Activated naive CD4-positive, alpha-beta T cell treated with anti-CD3 and anti-CD28 coated beads, Interleukin-2, amount 50 U/mL, for 24 hours (primary cell): ENCODE results near the gene TEX19.

Experiments
- H3K27ac Mint-ChIP-seq: one replicate; pipeline ENCODE4 v1.8.0; 2021; ENCODE audit warnings: mild to moderate bottlenecking, mixed read lengths
- H3K27me3 Mint-ChIP-seq: one replicate; pipeline ENCODE4 v1.8.0; 2021; ENCODE audit warnings: mixed read lengths
- H3K36me3 Mint-ChIP-seq: one replicate; pipeline ENCODE4 v1.8.0; 2021; ENCODE audit warnings: mixed read lengths
- H3K4me1 Mint-ChIP-seq: one replicate; pipeline ENCODE4 v1.8.0; 2021; ENCODE audit warnings: mixed read lengths
- H3K4me3 Mint-ChIP-seq: one replicate; pipeline ENCODE4 v1.8.0; 2021; ENCODE audit warnings: mild to moderate bottlenecking, mixed read lengths
- H3K9me3 Mint-ChIP-seq: one replicate; pipeline ENCODE4 v1.8.0; 2021; ENCODE audit warnings: mixed read lengths

TEX19 gene

GRCh38 chr17:82328994-82329507 lies 30.0 kb upstream of the TEX19 start:
- Mint-ChIP-seq H3K27me3 (no peaks in the 10 kb centered on the region), H3K27ac (no peak overlapping the region), H3K4me1 (peaks cover 17% of the 10 kb centered on the region), H3K9me3 (no peaks in the 10 kb centered on the region), H3K4me3 (no peak overlapping the region), H3K36me3 (no peaks in the 10 kb centered on the region)

GRCh38 chr17:82329683-82330321 lies 29.2 kb upstream of the TEX19 start:
- Mint-ChIP-seq H3K27me3 (no peaks in the 10 kb centered on the region), H3K27ac (no peak overlapping the region), H3K4me3 (no peak overlapping the region), H3K9me3 (no peaks in the 10 kb centered on the region), H3K4me1 (peaks cover 18% of the 10 kb centered on the region), H3K36me3 (no peaks in the 10 kb centered on the region)

GRCh38 chr17:82330322-82331239 lies 28.5 kb upstream of the TEX19 start:
- Mint-ChIP-seq H3K27ac (no peak overlapping the region), H3K9me3 (no peaks in the 10 kb centered on the region), H3K4me3 (no peak overlapping the region), H3K27me3 (no peaks in the 10 kb centered on the region), H3K36me3 (no peaks in the 10 kb centered on the region), H3K4me1 (peaks cover 22% of the 10 kb centered on the region)

GRCh38 chr17:82331345-82331939 lies 27.6 kb upstream of the TEX19 start:
- H3K36me3 Mint-ChIP-seq = no peaks in the 10 kb centered on the region
- no peak overlapping the region for H3K4me3 Mint-ChIP-seq
- peaks cover 25% of the 10 kb centered on the region for H3K4me1 Mint-ChIP-seq
- H3K9me3 Mint-ChIP-seq = no peaks in the 10 kb centered on the region
- H3K27me3 Mint-ChIP-seq = no peaks in the 10 kb centered on the region
- H3K27ac Mint-ChIP-seq = no peak overlapping the region

- Mint-ChIP-seq H3K36me3 (no peaks in the 10 kb centered on the region), H3K4me1 (peaks cover 25% of the 10 kb centered on the region), H3K27ac (no peak overlapping the region), H3K27me3 (no peaks in the 10 kb centered on the region), H3K9me3 (no peaks in the 10 kb centered on the region), H3K4me3 (peak overlapping the region; percentile 74)
Measured at GRCh38 chr17:82332669-82333278, 26.3 kb upstream of the TEX19 start.

- no peaks in the 10 kb centered on the region for H3K9me3 Mint-ChIP-seq
- H3K36me3 Mint-ChIP-seq = no peaks in the 10 kb centered on the region
- H3K27me3 Mint-ChIP-seq = no peaks in the 10 kb centered on the region
- H3K27ac Mint-ChIP-seq = no peak within 1 kb of the TSS
- H3K4me3 Mint-ChIP-seq = peak within 1 kb of the TSS; percentile 94
- H3K4me1 Mint-ChIP-seq = peaks cover 25% of the 10 kb centered on the region
Measured at GRCh38 chr17:82333279-82334171, 25.5 kb upstream of the TEX19 start, which contains the start of gene SECTM1. SECTM1 (minus strand) TSS chr17:82333766; CDS start chr17:82327240, 6,526 bp downstream.

GRCh38 chr17:82334204-82334621 lies 24.8 kb upstream of the TEX19 start:
- H3K9me3 Mint-ChIP-seq = no peaks in the 10 kb centered on the region
- peaks cover 25% of the 10 kb centered on the region for H3K4me1 Mint-ChIP-seq
- H3K36me3 Mint-ChIP-seq = no peaks in the 10 kb centered on the region
- peak overlapping the region; percentile 94 for H3K4me3 Mint-ChIP-seq
- no peak overlapping the region for H3K27ac Mint-ChIP-seq
- H3K27me3 Mint-ChIP-seq = no peaks in the 10 kb centered on the region

GRCh38 chr17:82334622-82335394 lies 24.2 kb upstream of the TEX19 start:
- peaks cover 25% of the 10 kb centered on the region for H3K4me1 Mint-ChIP-seq
- H3K4me3 Mint-ChIP-seq = peak overlapping the region; percentile 94
- H3K9me3 Mint-ChIP-seq = no peaks in the 10 kb centered on the region
- no peaks in the 10 kb centered on the region for H3K36me3 Mint-ChIP-seq
- peak overlapping the region; percentile 88 for H3K27ac Mint-ChIP-seq
- no peaks in the 10 kb centered on the region for H3K27me3 Mint-ChIP-seq

- Mint-ChIP-seq H3K4me3 (no peak overlapping the region), H3K27ac (peak overlapping the region; percentile 17), H3K36me3 (no peaks in the 10 kb centered on the region), H3K4me1 (peaks cover 23% of the 10 kb centered on the region), H3K27me3 (no peaks in the 10 kb centered on the region), H3K9me3 (no peaks in the 10 kb centered on the region)
Measured at GRCh38 chr17:82338858-82339633, 20.0 kb upstream of the TEX19 start.

GRCh38 chr17:82339634-82340580 lies 19.1 kb upstream of the TEX19 start:
- Mint-ChIP-seq H3K27me3 (no peaks in the 10 kb centered on the region), H3K4me1 (peaks cover 17% of the 10 kb centered on the region), H3K27ac (peak overlapping the region; percentile 17), H3K9me3 (no peaks in the 10 kb centered on the region), H3K4me3 (no peak overlapping the region), H3K36me3 (no peaks in the 10 kb centered on the region)

GRCh38 chr17:82342361-82343079 lies 16.5 kb upstream of the TEX19 start:
- H3K27ac Mint-ChIP-seq = no peak overlapping the region
- no peak overlapping the region for H3K4me3 Mint-ChIP-seq
- no peaks in the 10 kb centered on the region for H3K27me3 Mint-ChIP-seq
- H3K4me1 Mint-ChIP-seq = peaks cover 13% of the 10 kb centered on the region
- H3K36me3 Mint-ChIP-seq = no peaks in the 10 kb centered on the region
- no peaks in the 10 kb centered on the region for H3K9me3 Mint-ChIP-seq

GRCh38 chr17:82343560-82343959 lies 15.5 kb upstream of the TEX19 start:
- no peaks in the 10 kb centered on the region for H3K27me3 Mint-ChIP-seq
- H3K9me3 Mint-ChIP-seq = no peaks in the 10 kb centered on the region
- H3K4me1 Mint-ChIP-seq = peaks cover 13% of the 10 kb centered on the region
- H3K4me3 Mint-ChIP-seq = no peak overlapping the region
- peak overlapping the region; percentile 65 for H3K27ac Mint-ChIP-seq
- H3K36me3 Mint-ChIP-seq = no peaks in the 10 kb centered on the region
